HEK293 (cell line): Measurements from ENCODE around the gene CHID1.
A peak's percentile ranks its signal among the peaks of the same experiment; 100 is the strongest.

Experiments
- CTCF ChIA-PET: fragments of 350-600 bp; formaldehyde crosslinking; extraction: SDS; loops from one replicate; lab custom pipeline; 2021; ENCODE audit warnings: antibody characterized with exemption; lab: Yijun Ruan, JAX
- POLR2A ChIA-PET: fragments of 300-600 bp; formaldehyde crosslinking; extraction: SDS; loops from one replicate; lab custom pipeline; 2020; ENCODE audit warnings: antibody characterized with exemption, inconsistent platforms; lab: Yijun Ruan, JAX
- H3K27ac ChIP-seq: fragments of 200-500 bp; sonication (Bioruptor generic); 2 replicates; pipeline ENCODE4 v1.5.1; 2014; ENCODE audit warnings: low read depth, low read length, control low read depth, inconsistent platforms; ENCODE audit errors: extremely low read depth
- H3K36me3 ChIP-seq, 2 experiments: fragments of 200-500 bp in 1 of 2; sonication (Bioruptor generic) in 1 of 2; 1 replicate in 1 of 2; 2 replicates in 1 of 2; pipeline ENCODE4 v1.5.1; 2014 to 2017; ENCODE audit warnings: inconsistent platforms in 2 of 2, low read length in 2 of 2; ENCODE audit not compliant: control insufficient read depth in 2 of 2, insufficient read depth in 1 of 2
- H3K4me1 ChIP-seq: fragments of 200-500 bp; sonication (Bioruptor generic); 2 replicates; pipeline ENCODE4 v1.5.1; 2014; ENCODE audit warnings: mild to moderate bottlenecking, low read length, inconsistent platforms; ENCODE audit not compliant: control insufficient read depth, insufficient read depth
- H3K4me3 ChIP-seq: 2 replicates; pipeline ENCODE4 v1.5.1; 2011; ENCODE audit warnings: low read depth, mild to moderate bottlenecking, control low read depth, low read length, moderate library complexity
- H3K9me3 ChIP-seq: fragments of 200-500 bp; sonication (Bioruptor generic); 2 replicates; pipeline ENCODE4 v1.5.1; 2014; ENCODE audit warnings: low read depth, low read length, inconsistent platforms; ENCODE audit not compliant: control insufficient read depth, insufficient read depth
- HOXD13 ChIP-seq: sonication (generic); formaldehyde crosslinking; IDR thresholded peaks from 2 replicates; pipeline ENCODE4 v1.8.0; 2022; ENCODE audit warnings: missing genetic modification reagents, borderline replicate concordance
- KLF10 ChIP-seq: fragments of 450-650 bp; IDR thresholded peaks from 2 replicates; pipeline ENCODE4 v1.5.1; 2018; ENCODE audit warnings: missing biosample characterization, mild to moderate bottlenecking, missing genetic modification characterization
- SCRT1 ChIP-seq: fragments of 450-650 bp; formaldehyde crosslinking; IDR thresholded peaks from 2 replicates; pipeline ENCODE4 v1.5.1; 2016; ENCODE audit warnings: missing biosample characterization, missing genetic modification characterization, borderline replicate concordance
- SCRT2 ChIP-seq: fragments of 450-650 bp; formaldehyde crosslinking; IDR thresholded peaks from 2 replicates; pipeline ENCODE4 v1.5.1; 2016; ENCODE audit warnings: missing biosample characterization, missing genetic modification characterization
- ZBTB1 ChIP-seq: fragments of 450-650 bp; formaldehyde crosslinking; IDR thresholded peaks from 2 replicates; pipeline ENCODE4 v1.5.1; 2016; ENCODE audit warnings: missing biosample characterization, missing genetic modification characterization
- ZBTB48 ChIP-seq: fragments of 450-650 bp; formaldehyde crosslinking; IDR thresholded peaks from 2 replicates; pipeline ENCODE4 v1.5.1; 2016; ENCODE audit warnings: missing biosample characterization, missing genetic modification characterization
- ZNF24 ChIP-seq: fragments of 450-650 bp; formaldehyde crosslinking; IDR thresholded peaks from 2 replicates; pipeline ENCODE4 v1.5.1; 2016; ENCODE audit warnings: missing biosample characterization, missing genetic modification characterization
- ZNF335 ChIP-seq: fragments of 450-650 bp; formaldehyde crosslinking; conservative IDR thresholded peaks from 2 replicates; pipeline ENCODE4 v1.5.1; 2016; ENCODE audit warnings: missing biosample characterization, missing genetic modification characterization
- ZNF423 ChIP-seq: fragments of 450-650 bp; formaldehyde crosslinking; IDR thresholded peaks from 2 replicates; pipeline ENCODE4 v1.5.1; 2016; ENCODE audit warnings: missing biosample characterization, missing genetic modification characterization
- ZNF555 ChIP-seq: fragments of 450-650 bp; formaldehyde crosslinking; conservative IDR thresholded peaks from 2 replicates; pipeline ENCODE4 v1.5.1; 2017; ENCODE audit warnings: missing biosample characterization, mild to moderate bottlenecking, missing genetic modification characterization, inconsistent platforms
- ZNF596 ChIP-seq: fragments of 450-650 bp; IDR thresholded peaks from 2 replicates; pipeline ENCODE4 v1.5.0; 2018; ENCODE audit warnings: missing biosample characterization, mild to moderate bottlenecking, missing genetic modification characterization, moderate library complexity
- ZNF626 ChIP-seq: fragments of 450-650 bp; sonication (Bioruptor Pico); formaldehyde crosslinking; IDR thresholded peaks from 2 replicates; pipeline ENCODE4 v1.5.1; 2018; ENCODE audit warnings: missing biosample characterization, missing genetic modification characterization, inconsistent platforms
- ZNF664 ChIP-seq: fragments of 450-650 bp; formaldehyde crosslinking; IDR thresholded peaks from 2 replicates; pipeline ENCODE4 v1.5.1; 2016; ENCODE audit warnings: missing biosample characterization, missing genetic modification characterization
- TF ChIP-seq, protein P1 (sequence below): fragments of 450-650 bp; formaldehyde crosslinking; IDR thresholded peaks from 2 replicates; pipeline ENCODE4 v1.5.1; 2016; ENCODE audit warnings: missing biosample characterization, missing genetic modification characterization
- TF ChIP-seq, protein P2 (sequence below): fragments of 450-650 bp; formaldehyde crosslinking; IDR thresholded peaks from 2 replicates; pipeline ENCODE4 v1.5.1; 2016; ENCODE audit warnings: missing biosample characterization, missing genetic modification characterization, borderline replicate concordance
- TF ChIP-seq, protein P3 (sequence below): fragments of 450-650 bp; formaldehyde crosslinking; IDR thresholded peaks from 2 replicates; pipeline ENCODE4 v1.5.1; 2016; ENCODE audit warnings: missing biosample characterization, missing genetic modification characterization

CHID1 gene

DNA sequence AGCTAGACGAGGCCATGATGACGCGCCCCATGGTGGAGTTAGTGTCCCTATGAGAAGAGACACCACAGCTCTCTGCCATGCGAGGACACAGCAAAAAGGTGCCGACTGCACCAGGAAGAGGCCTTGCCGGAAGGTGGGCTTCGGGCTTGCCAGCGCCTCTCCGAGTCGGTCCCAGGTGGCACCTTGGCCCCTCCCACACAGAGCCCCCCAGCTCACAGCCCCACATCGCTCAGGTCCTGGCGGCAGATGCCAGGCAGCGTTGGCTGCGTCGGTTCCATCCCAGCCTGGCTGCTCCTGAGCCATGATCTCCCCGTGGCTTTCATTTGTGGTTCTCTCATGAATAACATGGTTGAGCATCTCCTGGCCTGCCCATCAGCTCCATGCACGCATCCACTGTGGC is 24.0 kb downstream of the CHID1 start:
- H3K36me3 ChIP-seq = peaks cover 0 to 79% of the 10 kb centered on the region in 2 experiments; a peak in 2 of 3 replicates
- TF ChIP-seq KLF10 (tag by site-specific recombination) = no peak
- TF ChIP-seq, protein P1, sequence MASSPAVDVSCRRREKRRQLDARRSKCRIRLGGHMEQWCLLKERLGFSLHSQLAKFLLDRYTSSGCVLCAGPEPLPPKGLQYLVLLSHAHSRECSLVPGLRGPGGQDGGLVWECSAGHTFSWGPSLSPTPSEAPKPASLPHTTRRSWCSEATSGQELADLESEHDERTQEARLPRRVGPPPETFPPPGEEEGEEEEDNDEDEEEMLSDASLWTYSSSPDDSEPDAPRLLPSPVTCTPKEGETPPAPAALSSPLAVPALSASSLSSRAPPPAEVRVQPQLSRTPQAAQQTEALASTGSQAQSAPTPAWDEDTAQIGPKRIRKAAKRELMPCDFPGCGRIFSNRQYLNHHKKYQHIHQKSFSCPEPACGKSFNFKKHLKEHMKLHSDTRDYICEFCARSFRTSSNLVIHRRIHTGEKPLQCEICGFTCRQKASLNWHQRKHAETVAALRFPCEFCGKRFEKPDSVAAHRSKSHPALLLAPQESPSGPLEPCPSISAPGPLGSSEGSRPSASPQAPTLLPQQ (tag by site-specific recombination) = no peak
- TF ChIP-seq, protein P2, sequence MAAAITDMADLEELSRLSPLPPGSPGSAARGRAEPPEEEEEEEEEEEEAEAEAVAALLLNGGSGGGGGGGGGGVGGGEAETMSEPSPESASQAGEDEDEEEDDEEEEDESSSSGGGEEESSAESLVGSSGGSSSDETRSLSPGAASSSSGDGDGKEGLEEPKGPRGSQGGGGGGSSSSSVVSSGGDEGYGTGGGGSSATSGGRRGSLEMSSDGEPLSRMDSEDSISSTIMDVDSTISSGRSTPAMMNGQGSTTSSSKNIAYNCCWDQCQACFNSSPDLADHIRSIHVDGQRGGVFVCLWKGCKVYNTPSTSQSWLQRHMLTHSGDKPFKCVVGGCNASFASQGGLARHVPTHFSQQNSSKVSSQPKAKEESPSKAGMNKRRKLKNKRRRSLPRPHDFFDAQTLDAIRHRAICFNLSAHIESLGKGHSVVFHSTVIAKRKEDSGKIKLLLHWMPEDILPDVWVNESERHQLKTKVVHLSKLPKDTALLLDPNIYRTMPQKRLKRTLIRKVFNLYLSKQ (tag by site-specific recombination) = no peak
- TF ChIP-seq ZNF24 (tag by site-specific recombination) = no peak
- TF ChIP-seq ZNF596 (tag by site-specific recombination) = no peak
- TF ChIP-seq ZNF626 (tag by site-specific recombination) = no peak
- TF ChIP-seq, all 188 proteins: peak for 0
- Histone ChIP-seq H3K4me3 (no peak overlapping the region), H3K4me1 (no peaks in the 10 kb centered on the region), H3K9me3 (no peaks in the 10 kb centered on the region), H3K27ac (no peak overlapping the region)
- ChIA-PET POLR2A (interaction anchor here (1.7 kb wide), 1 partner anchor 9 kb away, joined by 4 read pairs; no protein-coding TSS in a partner anchor), CTCF (no interaction called here)

DNA sequence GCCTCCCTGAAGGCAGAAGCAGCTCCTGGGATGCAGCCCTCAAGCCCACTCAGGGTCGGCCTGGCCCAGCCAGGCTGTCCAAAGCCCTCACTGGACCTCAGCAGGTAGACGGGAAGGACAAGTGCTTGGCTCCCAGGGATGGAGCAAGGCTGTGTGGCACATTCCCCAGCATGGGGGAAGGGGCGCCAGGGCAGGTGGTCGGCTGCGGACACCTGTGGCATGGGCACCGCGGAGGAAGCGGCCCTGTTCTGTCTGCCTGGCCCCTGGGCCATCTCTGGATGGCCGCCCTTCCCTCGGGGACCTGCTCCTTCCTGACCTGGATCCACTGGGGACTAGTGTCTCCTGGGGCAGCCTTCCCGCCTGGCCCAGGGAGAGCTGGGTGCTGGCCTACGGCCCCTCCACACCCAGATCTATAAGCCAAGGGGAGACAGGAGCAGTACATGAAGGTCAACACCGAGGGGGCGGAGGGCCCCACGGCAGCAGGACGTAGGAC is 26.0 kb downstream of the CHID1 start:
- Histone ChIP-seq H3K4me3 (no peak overlapping the region), H3K27ac (no peak overlapping the region), H3K4me1 (no peaks in the 10 kb centered on the region), H3K9me3 (no peaks in the 10 kb centered on the region), H3K36me3 (peaks cover 0 to 77% of the 10 kb centered on the region in 2 experiments; a peak in 2 of 3 replicates)
- ChIA-PET CTCF (no interaction called here), POLR2A (no interaction called here)
- peak; percentile 66 for TF ChIP-seq SCRT2
- no peak for TF ChIP-seq ZBTB48 (tag by site-specific recombination)
- peak; percentile 55; the same call in 1 of the 2 replicates for TF ChIP-seq SCRT1
- TF ChIP-seq HOXD13 (CRISPR knock-in tag) = no peak

DNA sequence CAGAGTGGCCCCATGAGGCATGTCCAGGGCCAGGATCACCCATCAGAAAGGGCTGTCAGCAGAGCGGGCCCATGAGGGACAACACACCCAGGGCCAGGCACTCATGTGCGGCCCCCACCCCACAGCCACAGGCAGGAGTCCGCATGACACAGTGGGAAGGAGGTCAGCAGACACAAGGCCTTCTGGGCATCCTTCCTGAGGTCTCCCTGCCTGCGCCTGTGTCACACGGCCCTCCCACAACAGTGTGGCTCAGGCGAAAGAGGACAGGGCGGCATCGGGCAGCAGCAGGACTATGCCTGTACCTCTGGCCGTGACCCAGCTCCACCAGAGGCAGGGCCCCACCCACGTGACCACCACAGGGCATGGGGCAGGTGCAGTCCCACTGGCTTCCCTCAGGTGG is 27.1 kb downstream of the CHID1 start:
- Histone ChIP-seq H3K4me3 (no peak overlapping the region), H3K36me3 (peaks cover 0 to 72% of the 10 kb centered on the region in 2 experiments; a peak in 2 of 3 replicates)
- ChIA-PET CTCF (no interaction called here), POLR2A (no interaction called here)
- TF ChIP-seq ZNF664 (tag by site-specific recombination) (no peak), ZNF335 (no peak), ZNF423 (no peak)
- TF ChIP-seq, protein P3, sequence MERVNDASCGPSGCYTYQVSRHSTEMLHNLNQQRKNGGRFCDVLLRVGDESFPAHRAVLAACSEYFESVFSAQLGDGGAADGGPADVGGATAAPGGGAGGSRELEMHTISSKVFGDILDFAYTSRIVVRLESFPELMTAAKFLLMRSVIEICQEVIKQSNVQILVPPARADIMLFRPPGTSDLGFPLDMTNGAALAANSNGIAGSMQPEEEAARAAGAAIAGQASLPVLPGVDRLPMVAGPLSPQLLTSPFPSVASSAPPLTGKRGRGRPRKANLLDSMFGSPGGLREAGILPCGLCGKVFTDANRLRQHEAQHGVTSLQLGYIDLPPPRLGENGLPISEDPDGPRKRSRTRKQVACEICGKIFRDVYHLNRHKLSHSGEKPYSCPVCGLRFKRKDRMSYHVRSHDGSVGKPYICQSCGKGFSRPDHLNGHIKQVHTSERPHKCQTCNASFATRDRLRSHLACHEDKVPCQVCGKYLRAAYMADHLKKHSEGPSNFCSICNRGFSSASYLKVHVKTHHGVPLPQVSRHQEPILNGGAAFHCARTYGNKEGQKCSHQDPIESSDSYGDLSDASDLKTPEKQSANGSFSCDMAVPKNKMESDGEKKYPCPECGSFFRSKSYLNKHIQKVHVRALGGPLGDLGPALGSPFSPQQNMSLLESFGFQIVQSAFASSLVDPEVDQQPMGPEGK (tag by site-specific recombination) = no peak
- TF ChIP-seq, all 188 proteins: peak for 0
- Histone ChIP-seq H3K27ac (no peak overlapping the region), H3K4me1 (no peaks in the 10 kb centered on the region), H3K9me3 (no peaks in the 10 kb centered on the region)

DNA sequence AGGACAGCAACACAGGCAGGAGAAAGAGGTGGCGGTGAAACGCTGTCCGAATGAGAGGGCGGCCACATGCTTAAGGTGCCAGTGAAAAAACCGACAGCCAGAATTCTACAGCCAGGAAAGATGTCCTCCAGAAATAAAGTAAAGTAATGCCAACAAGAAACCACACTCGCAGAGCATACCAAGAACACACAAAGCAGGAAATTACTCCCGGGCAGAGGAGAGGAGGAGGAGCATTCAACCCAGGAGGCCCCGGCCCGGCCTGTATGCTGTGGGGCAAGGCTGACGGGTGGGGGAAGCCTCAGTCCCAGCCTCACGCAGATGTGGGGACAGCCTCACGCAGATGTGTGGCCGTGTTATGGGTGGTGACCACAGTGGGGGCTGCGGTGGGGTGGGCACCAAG is 28.0 kb downstream of the CHID1 start:
- H3K27ac ChIP-seq = no peak overlapping the region
- no peak overlapping the region for H3K4me3 ChIP-seq
- POLR2A ChIA-PET = no interaction called here
- H3K4me1 ChIP-seq = no peaks in the 10 kb centered on the region
- TF ChIP-seq ZBTB1 (tag by site-specific recombination) (no peak), ZNF555 (tag by site-specific recombination) (no peak)
- TF ChIP-seq, all 188 proteins: peak for 0
- Histone ChIP-seq H3K9me3 (no peaks in the 10 kb centered on the region), H3K36me3 (peaks cover 0 to 66% of the 10 kb centered on the region in 2 experiments; a peak in 2 of 3 replicates)
- CTCF ChIA-PET = no interaction called here
